NCI-H187 treated with DMSO at 0.1 percent for 48 hours (cell line): Measurements from ENCODE around the gene TTC5.
"Not testable (repeated sequence)": the region's sequence is repeated elsewhere in the genome, so short reads cannot be mapped to it uniquely, and the experiment has no call there.

Source experiments
- DNase-seq: peaks from one replicate; lab custom pipeline; 2025; lab: John Stamatoyannopoulos, UW

Gene TTC5

DNA sequence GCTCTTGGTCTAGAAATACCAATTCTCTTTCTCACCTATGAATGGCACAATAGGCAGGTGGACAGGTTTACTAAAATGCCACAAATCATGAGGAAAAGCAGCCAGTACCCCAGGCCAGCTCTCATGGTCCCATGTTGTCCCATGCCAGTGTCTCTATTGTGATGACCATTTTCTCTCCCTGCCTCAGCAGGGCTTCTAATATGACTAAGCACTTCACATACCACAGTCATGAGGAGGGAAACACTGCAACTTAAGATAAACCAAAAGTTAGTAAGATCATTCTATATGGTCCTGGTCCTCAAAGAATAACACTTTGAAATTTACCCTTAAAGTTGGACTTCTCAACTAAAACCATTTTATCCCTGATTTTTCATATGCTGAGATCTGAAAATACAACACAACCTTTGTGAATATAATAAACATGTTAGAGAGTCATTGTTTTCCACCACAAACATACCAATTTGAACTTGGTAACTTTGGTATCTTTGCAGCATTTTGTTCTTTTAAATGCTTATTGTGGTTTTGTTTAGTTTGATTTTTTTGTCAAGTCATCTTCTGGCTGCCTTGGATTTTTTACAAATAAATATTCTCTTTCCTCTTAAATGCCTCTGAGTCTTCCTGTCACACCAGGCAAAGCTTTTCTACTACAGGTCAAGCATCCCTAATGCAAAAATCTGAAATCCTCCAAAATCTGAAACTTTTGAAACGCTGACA is 3.6 kb downstream of the TTC5 start:
- no peak for DNase-seq

- no peak for DNase-seq
Observed at GRCh38 chr14:20295067-20295466, 10.7 kb downstream of the TTC5 start.

DNA sequence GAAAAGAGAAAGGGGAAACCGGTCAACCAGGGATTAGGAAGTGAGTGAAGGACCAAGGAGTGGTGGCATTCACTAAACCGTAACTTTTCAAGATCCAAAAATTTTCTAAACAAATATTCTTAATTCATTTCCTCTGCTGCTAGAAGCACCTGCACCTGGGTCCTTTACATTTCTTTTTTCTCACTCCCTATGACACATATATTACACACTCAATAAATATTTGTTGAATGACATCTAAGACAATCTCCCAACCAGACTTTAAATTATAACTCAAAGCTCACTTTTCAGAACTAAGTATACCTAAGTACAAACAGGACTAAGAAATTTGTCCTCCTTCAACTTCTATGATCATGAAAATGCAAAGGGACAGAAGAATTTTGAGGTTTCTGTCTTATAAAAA is 11.1 kb downstream of the TTC5 start:
- no peak for DNase-seq

DNA sequence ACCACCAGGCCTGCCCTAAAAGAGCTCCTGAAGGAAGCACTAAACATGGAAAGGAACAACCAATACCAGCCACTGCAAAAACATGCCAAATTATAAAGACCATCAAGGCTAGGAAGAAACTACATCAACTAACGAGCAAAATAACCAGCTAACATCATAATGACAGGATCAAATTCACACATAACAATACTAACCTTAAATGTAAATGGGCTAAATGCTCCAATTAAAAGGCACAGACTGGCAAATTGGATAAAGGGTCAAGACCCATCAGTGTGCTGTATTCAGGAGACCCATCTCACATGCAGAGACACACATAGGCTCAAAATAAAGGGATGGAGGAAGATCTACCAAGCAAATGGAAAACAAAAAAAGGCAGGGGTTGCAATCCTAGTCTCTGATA is 23.8 kb downstream of the TTC5 start:
- not testable (repeated sequence) for DNase-seq

GRCh38 chr14:20280265-20280664 is 25.5 kb downstream of the TTC5 start:
- not testable (repeated sequence) for DNase-seq

GRCh38 chr14:20278414-20278813 is 27.3 kb downstream of the TTC5 start:
- DNase-seq: no peak

GRCh38 chr14:20277409-20277808 is 28.3 kb downstream of the TTC5 start:
- DNase-seq: no peak

DNA sequence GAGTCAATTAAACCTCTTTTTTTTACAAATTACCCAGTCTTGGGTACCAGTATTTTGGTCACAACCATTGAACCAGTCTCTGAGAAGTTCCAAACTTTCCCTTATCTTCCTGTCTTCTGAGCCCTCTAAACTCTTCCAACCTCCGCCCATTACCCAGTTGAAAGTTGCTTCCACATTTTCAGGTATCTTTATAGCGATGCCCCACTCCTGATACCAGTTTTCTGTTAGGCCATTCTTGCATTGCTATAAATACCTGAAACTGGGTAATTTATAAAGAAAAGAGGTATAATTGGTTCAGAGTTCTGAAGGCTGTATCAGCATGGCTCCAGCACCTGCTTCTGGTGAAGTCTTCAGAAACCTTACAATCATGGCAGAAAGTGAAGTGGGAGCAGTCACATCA is 31.7 kb downstream of the TTC5 start:
- no peak for DNase-seq

DNA sequence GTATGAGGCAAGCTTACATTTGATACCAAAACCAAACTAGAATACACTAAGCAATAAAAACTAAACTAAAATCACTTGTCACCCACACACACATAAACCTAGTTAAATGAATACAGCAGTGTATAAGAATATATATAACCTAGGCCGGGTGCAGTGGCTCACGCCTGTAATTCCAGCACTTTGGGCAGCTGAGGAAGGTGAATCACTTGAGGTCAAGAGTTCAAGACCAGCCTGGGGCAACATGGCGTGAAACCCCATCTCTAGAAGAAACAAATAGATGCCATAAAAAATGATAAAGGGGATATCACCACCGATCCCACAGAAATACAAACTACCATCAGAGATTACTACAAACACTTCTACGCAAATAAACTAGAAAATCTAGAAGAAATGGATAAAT is 41.4 kb downstream of the TTC5 start:
- not testable (repeated sequence) for DNase-seq

- DNase-seq: no peak
Observed at GRCh38 chr14:20262642-20263128, 43.1 kb downstream of the TTC5 start.

- no peak for DNase-seq
Observed at GRCh38 chr14:20247646-20248246, 58.0 kb downstream of the TTC5 start.
